Tibial nerve (tissue), 4 donors: ENCODE results near the gene KRT72.

Experiments used
- EP300 ChIP-seq, 2 donors: sonication (generic); formaldehyde crosslinking; IDR thresholded peaks; one replicate each; pipeline ENCODE4 v1.6.1; 2017; ENCODE audit warnings: antibody characterized with exemption in 2 of 2, mild to moderate bottlenecking in 1 of 2
- POLR2A ChIP-seq, 2 donors: fragments of 450-650 bp; IDR thresholded peaks; one replicate each; pipeline ENCODE4 v1.6.1; 2017; ENCODE audit warnings: antibody characterized with exemption in 2 of 2, mild to moderate bottlenecking in 2 of 2, moderate library complexity in 2 of 2
- TF ChIP-seq, protein P1 (sequence below), 5 experiments: fragments of 200-600 bp in 3 of 5; fragments of 450-650 bp in 2 of 5; sonication (generic) in 3 of 5; IDR thresholded peaks; one replicate each; pipeline ENCODE4 v1.5.1; 2016 to 2019; ENCODE audit warnings: antibody characterized with exemption in 5 of 5, mild to moderate bottlenecking in 3 of 5, moderate library complexity in 2 of 5

DNA sequence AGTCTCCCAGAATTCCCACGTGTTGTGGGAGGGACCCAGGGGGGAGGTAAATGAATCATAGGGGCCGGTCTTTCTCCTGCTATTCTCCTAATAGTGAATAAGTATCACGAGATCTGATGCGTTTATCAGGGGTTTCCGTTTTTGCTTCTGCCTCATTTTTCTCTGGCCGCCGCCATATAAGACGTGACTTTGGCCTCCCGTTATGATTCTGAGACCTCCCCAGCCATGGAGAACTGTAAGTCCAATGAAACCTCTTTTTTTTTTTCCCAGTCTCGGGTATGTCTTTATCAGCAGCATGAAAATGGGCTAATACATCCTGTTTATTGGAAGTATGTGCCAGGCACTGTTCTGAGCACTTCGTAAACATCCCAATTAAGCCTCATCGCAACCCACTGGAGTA lies 788 bp downstream of the KRT72 start:
- TF ChIP-seq POLR2A (IDR thresholded peaks at IDR 0.05): no peak
- TF ChIP-seq, protein P1, sequence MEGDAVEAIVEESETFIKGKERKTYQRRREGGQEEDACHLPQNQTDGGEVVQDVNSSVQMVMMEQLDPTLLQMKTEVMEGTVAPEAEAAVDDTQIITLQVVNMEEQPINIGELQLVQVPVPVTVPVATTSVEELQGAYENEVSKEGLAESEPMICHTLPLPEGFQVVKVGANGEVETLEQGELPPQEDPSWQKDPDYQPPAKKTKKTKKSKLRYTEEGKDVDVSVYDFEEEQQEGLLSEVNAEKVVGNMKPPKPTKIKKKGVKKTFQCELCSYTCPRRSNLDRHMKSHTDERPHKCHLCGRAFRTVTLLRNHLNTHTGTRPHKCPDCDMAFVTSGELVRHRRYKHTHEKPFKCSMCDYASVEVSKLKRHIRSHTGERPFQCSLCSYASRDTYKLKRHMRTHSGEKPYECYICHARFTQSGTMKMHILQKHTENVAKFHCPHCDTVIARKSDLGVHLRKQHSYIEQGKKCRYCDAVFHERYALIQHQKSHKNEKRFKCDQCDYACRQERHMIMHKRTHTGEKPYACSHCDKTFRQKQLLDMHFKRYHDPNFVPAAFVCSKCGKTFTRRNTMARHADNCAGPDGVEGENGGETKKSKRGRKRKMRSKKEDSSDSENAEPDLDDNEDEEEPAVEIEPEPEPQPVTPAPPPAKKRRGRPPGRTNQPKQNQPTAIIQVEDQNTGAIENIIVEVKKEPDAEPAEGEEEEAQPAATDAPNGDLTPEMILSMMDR (IDR thresholded peaks at IDR 0.05): no peak
- no peak for TF ChIP-seq EP300 (IDR thresholded peaks at IDR 0.05)
